Astrocyte (in vitro differentiated cells and primary cell): ENCODE data around the gene CAMK2D. TPM values are rescaled to one million over a fixed set of nuclear protein-coding genes. Genes with fewer than 3 reads are reported as not detected.
A peak's percentile ranks its signal among the peaks of the same experiment; 100 is the strongest.

ENCODE experiments used
- DNase-seq: peaks from one replicate; pipeline ENCODE4 v3.0.0-alpha.2; 2010; ENCODE audit warnings: low read depth
- FAIRE-seq: peaks from 2 replicates; lab custom pipeline; 2011; peaks lifted over from hg19 to GRCh38; lab: Jason Lieb, UNC
- H2AFZ ChIP-seq: 2 replicates; pipeline ENCODE4 v1.6.0; 2012; ENCODE audit warnings: low read depth, low read length, inconsistent platforms
- H3K27ac ChIP-seq: 2 replicates; pipeline ENCODE4 v1.5.1; 2011; ENCODE audit warnings: low read depth, low read length, inconsistent platforms
- H3K27me3 ChIP-seq: 2 replicates; pipeline ENCODE4 v1.6.0; 2011; ENCODE audit warnings: low read length, inconsistent platforms; ENCODE audit not compliant: insufficient read depth
- H3K36me3 ChIP-seq: 2 replicates; pipeline ENCODE4 v1.5.1; 2011; ENCODE audit warnings: low read length, inconsistent platforms; ENCODE audit not compliant: insufficient read depth
- H3K4me1 ChIP-seq: 2 replicates; pipeline ENCODE4 v1.5.1; 2011; ENCODE audit warnings: low read length, inconsistent platforms; ENCODE audit not compliant: insufficient read depth
- H3K4me2 ChIP-seq: 2 replicates; pipeline ENCODE4 v1.6.0; 2012; ENCODE audit warnings: low read length, inconsistent platforms
- H3K4me3 ChIP-seq: 2 replicates; pipeline ENCODE4 v1.5.1; 2011; ENCODE audit warnings: low read depth, mild to moderate bottlenecking, low read length, inconsistent platforms; ENCODE audit not compliant: insufficient read depth
- H3K79me2 ChIP-seq: 2 replicates; pipeline ENCODE4 v1.6.0; 2012; ENCODE audit warnings: mild to moderate bottlenecking, low read length, inconsistent platforms; ENCODE audit not compliant: insufficient read depth
- H3K9ac ChIP-seq: 2 replicates; pipeline ENCODE4 v1.6.0; 2012; ENCODE audit warnings: mild to moderate bottlenecking, low read length, inconsistent platforms
- H3K9me3 ChIP-seq: 2 replicates; pipeline ENCODE4 v1.5.1; 2012; ENCODE audit warnings: low read depth, mild to moderate bottlenecking, low read length, inconsistent platforms; ENCODE audit not compliant: insufficient read depth
- H4K20me1 ChIP-seq: 2 replicates; pipeline ENCODE4 v1.6.0; 2012; ENCODE audit warnings: low read length, inconsistent platforms; ENCODE audit not compliant: insufficient read depth
- H3K27ac Mint-ChIP-seq: one replicate; pipeline ENCODE4 v1.8.0; 2021; ENCODE audit warnings: mild to moderate bottlenecking, mixed read lengths; ENCODE audit not compliant: unreplicated experiment
- H3K27me3 Mint-ChIP-seq: one replicate; pipeline ENCODE4 v1.8.0; 2021; ENCODE audit warnings: low read depth, mixed read lengths; ENCODE audit not compliant: unreplicated experiment
- H3K36me3 Mint-ChIP-seq: one replicate; pipeline ENCODE4 v1.8.0; 2021; ENCODE audit warnings: low read depth, mixed read lengths; ENCODE audit not compliant: unreplicated experiment
- H3K4me1 Mint-ChIP-seq: one replicate; pipeline ENCODE4 v1.8.0; 2021; ENCODE audit warnings: low read depth, mixed read lengths; ENCODE audit not compliant: unreplicated experiment
- H3K4me3 Mint-ChIP-seq: one replicate; pipeline ENCODE4 v1.8.0; 2021; ENCODE audit warnings: mild to moderate bottlenecking, moderate library complexity, mixed read lengths; ENCODE audit not compliant: unreplicated experiment
- H3K9me3 Mint-ChIP-seq: one replicate; pipeline ENCODE4 v1.8.0; 2021; ENCODE audit warnings: mild to moderate bottlenecking, mixed read lengths; ENCODE audit not compliant: unreplicated experiment
- CTCF ChIP-seq: IDR thresholded peaks from 2 replicates; pipeline ENCODE4 v1.5.1; 2011; ENCODE audit warnings: low read depth, mild to moderate bottlenecking, inconsistent platforms, low read length, moderate library complexity; ENCODE audit not compliant: insufficient read depth
- EZH2 ChIP-seq: IDR thresholded peaks from 2 replicates; pipeline ENCODE4 v1.6.1; 2012; ENCODE audit warnings: mild to moderate bottlenecking, low read length, inconsistent platforms; ENCODE audit not compliant: insufficient read depth
- total RNA-seq: library from RNA; stranded (reverse); gene quantifications from 2 replicates; pipeline ENCODE4 v1.2.1, GENCODE V29; 2021

CAMK2D gene
- total RNA-seq, 1 donor from 2014 or later: 80.8 TPM

- Histone ChIP-seq H2AFZ (no peak overlapping the region), H4K20me1 (peaks cover 4% of the 10 kb centered on the region), H3K79me2 (no peaks in the 10 kb centered on the region), H3K27ac (no peak overlapping the region), H3K4me1 (peaks cover 5% of the 10 kb centered on the region), H3K4me3 (no peak overlapping the region), H3K9me3 (no peaks in the 10 kb centered on the region), H3K36me3 (peaks cover 4% of the 10 kb centered on the region), H3K4me2 (no peak overlapping the region), H3K27me3 (no peaks in the 10 kb centered on the region), H3K9ac (no peak overlapping the region)
- no peak for TF ChIP-seq EZH2
- no peak for TF ChIP-seq CTCF
- Mint-ChIP-seq H3K4me1 (peaks cover 28% of the 10 kb centered on the region), H3K27ac (peak overlapping the region; percentile 34), H3K4me3 (no peak overlapping the region), H3K36me3 (peaks cover 6% of the 10 kb centered on the region), H3K27me3 (no peaks in the 10 kb centered on the region), H3K9me3 (no peaks in the 10 kb centered on the region)
- FAIRE-seq (peak; percentile 23), DNase-seq (peak; percentile 86)
Observed at GRCh38 chr4:113591982-113592381, 169.6 kb downstream of the CAMK2D start.

- Mint-ChIP-seq H3K4me3 (no peak overlapping the region), H3K4me1 (peaks cover 37% of the 10 kb centered on the region), H3K36me3 (peaks cover 3% of the 10 kb centered on the region), H3K9me3 (no peaks in the 10 kb centered on the region), H3K27me3 (no peaks in the 10 kb centered on the region), H3K27ac (no peak overlapping the region)
- DNase-seq (peak; percentile 19), FAIRE-seq (no peak)
- Histone ChIP-seq H3K27me3 (no peaks in the 10 kb centered on the region), H3K79me2 (no peaks in the 10 kb centered on the region), H3K4me3 (no peak overlapping the region), H3K4me2 (no peak overlapping the region), H2AFZ (no peak overlapping the region), H3K9ac (no peak overlapping the region), H4K20me1 (peaks cover 16% of the 10 kb centered on the region), H3K9me3 (no peaks in the 10 kb centered on the region), H3K4me1 (peaks cover 16% of the 10 kb centered on the region), H3K36me3 (no peaks in the 10 kb centered on the region), H3K27ac (no peak overlapping the region)
- no peak for TF ChIP-seq EZH2
- TF ChIP-seq CTCF: no peak
Observed at GRCh38 chr4:113588895-113589668, 172.5 kb downstream of the CAMK2D start.
